Thyroid gland (tissue), 4 donors: ENCODE results near the gene VWA1. TPM values are rescaled to one million over a fixed set of nuclear protein-coding genes. Genes with fewer than 3 reads are reported as not detected.
"Not testable (repeated sequence)": the region's sequence is repeated elsewhere in the genome, so short reads cannot be mapped to it uniquely, and the experiment has no call there.

ENCODE experiments used
- DNase-seq, 2 donors: peaks; one replicate each; pipeline ENCODE4 v3.0.0-alpha.2; 2019
- H3K27ac ChIP-seq, 3 donors: fragments of 200-600 bp; sonication (generic); 1 replicate in 2 of 3; 2 replicates in 1 of 3; pipeline ENCODE4 v1.5.1; 2016 to 2019; ENCODE audit warnings: mild to moderate bottlenecking in 1 of 3, moderate library complexity in 1 of 3
- H3K27me3 ChIP-seq: fragments of 200-600 bp; sonication (generic); one replicate; pipeline ENCODE4 v1.5.1; 2019
- H3K36me3 ChIP-seq, 2 donors: fragments of 200-600 bp; sonication (generic); one replicate each; pipeline ENCODE4 v1.5.1; 2016 to 2019
- H3K4me1 ChIP-seq, 2 donors: fragments of 200-600 bp; sonication (generic); one replicate each; pipeline ENCODE4 v1.5.1; 2017 to 2019
- H3K4me3 ChIP-seq, 3 donors: fragments of 200-600 bp; sonication (generic); replicated peaks in 1 of 3; 1 replicate in 2 of 3; 2 replicates in 1 of 3; pipeline ENCODE4 v1.5.1; 2016; ENCODE audit warnings: mild to moderate bottlenecking in 1 of 3
- H3K9me3 ChIP-seq: fragments of 200-600 bp; sonication (generic); one replicate; pipeline ENCODE4 v1.5.1; 2017
- POLR2A ChIP-seq, 2 donors: fragments of 450-650 bp; IDR thresholded peaks; one replicate each; pipeline ENCODE4 v1.6.1; 2017; ENCODE audit warnings: antibody characterized with exemption in 2 of 2, mild to moderate bottlenecking in 2 of 2, moderate library complexity in 1 of 2
- WGBS, 2 donors: methylation state at CpG; one replicate each; pipeline ENCODE4 v1.1.5; 2017; 5-methylcytosine and 5-hydroxymethylcytosine counted together
- intact Hi-C: fragments of 100-400 bp; cut with DNase I; formaldehyde crosslinking; loops from one replicate; pipeline ENCODE4 v1.15.1; 2023
- total RNA-seq, 4 donors: library from RNA; depleted of rRNA; stranded (reverse); fragments of >200 nt; gene quantifications; one replicate each; pipeline ENCODE4 v1.2.3, GENCODE V29; 2016
- TF ChIP-seq, protein P1 (sequence below), 6 experiments: fragments of 200-600 bp in 3 of 6; fragments of 450-650 bp in 3 of 6; sonication (generic) in 3 of 6; IDR thresholded peaks; one replicate each; pipeline ENCODE4 v1.5.1; 2016 to 2019; ENCODE audit warnings: antibody characterized with exemption in 6 of 6, mild to moderate bottlenecking in 2 of 6, inconsistent platforms in 1 of 6, moderate library complexity in 1 of 6

VWA1 gene
- total RNA-seq, 4 donors from 2014 or later: 11.4 to 52.0 (median 30.3) TPM

DNA sequence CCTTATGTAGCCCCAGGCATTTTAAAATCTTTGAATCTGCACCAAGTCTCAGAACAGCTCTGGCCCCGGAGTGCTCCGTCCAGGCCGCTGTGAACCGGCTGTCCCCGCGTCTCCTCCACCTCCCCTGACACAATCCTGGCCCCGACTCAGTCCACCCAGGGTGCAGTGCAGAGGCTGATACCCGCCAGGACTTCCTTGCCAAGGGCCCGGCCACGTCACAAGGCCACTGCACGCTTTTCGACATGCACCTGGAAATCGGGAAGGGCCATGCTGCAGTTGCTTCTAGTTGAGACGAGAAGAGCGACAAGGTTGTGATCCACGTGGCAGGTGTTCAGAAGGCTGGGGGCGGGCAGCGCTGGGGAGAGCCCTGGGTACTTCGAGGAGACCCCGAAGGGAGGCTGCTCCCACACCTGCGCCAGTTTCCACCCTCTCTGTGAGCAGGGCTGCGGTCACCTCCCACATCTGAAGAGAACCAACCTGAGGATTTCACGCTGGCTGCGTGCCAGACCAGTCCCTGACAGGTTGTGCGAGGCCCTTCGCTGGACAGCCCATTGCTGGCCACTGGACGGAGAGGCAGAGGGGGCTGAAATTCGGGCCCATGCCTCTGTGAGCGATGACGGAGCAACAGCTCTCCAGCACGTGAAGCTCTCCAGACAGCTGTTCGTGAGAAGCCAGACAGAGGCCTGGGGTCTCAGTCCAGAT lies 6.7 kb downstream of the VWA1 start:
- H3K4me1 ChIP-seq: peaks cover 0 to 8% of the 10 kb centered on the region in 2 donors
- no peaks in the 10 kb centered on the region for H3K9me3 ChIP-seq
- H3K4me3 ChIP-seq: no peak overlapping the region
- H3K27ac ChIP-seq: no peak overlapping the region
- WGBS, 2 donors: 82 to 85% methylated on average over 25 to 31 of the region's 32 CpGs
- H3K27me3 ChIP-seq: no peaks in the 10 kb centered on the region
- no peaks in the 10 kb centered on the region for H3K36me3 ChIP-seq
- intact Hi-C loops: loop anchor here (5.0 kb wide), 1 partner anchor 35 kb away; the partner anchor contains the start of gene MRPL20
- TF ChIP-seq POLR2A (IDR thresholded peaks at IDR 0.05): no peak
- TF ChIP-seq, protein P1, sequence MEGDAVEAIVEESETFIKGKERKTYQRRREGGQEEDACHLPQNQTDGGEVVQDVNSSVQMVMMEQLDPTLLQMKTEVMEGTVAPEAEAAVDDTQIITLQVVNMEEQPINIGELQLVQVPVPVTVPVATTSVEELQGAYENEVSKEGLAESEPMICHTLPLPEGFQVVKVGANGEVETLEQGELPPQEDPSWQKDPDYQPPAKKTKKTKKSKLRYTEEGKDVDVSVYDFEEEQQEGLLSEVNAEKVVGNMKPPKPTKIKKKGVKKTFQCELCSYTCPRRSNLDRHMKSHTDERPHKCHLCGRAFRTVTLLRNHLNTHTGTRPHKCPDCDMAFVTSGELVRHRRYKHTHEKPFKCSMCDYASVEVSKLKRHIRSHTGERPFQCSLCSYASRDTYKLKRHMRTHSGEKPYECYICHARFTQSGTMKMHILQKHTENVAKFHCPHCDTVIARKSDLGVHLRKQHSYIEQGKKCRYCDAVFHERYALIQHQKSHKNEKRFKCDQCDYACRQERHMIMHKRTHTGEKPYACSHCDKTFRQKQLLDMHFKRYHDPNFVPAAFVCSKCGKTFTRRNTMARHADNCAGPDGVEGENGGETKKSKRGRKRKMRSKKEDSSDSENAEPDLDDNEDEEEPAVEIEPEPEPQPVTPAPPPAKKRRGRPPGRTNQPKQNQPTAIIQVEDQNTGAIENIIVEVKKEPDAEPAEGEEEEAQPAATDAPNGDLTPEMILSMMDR (IDR thresholded peaks at IDR 0.05): no peak
- no peak for DNase-seq

DNA sequence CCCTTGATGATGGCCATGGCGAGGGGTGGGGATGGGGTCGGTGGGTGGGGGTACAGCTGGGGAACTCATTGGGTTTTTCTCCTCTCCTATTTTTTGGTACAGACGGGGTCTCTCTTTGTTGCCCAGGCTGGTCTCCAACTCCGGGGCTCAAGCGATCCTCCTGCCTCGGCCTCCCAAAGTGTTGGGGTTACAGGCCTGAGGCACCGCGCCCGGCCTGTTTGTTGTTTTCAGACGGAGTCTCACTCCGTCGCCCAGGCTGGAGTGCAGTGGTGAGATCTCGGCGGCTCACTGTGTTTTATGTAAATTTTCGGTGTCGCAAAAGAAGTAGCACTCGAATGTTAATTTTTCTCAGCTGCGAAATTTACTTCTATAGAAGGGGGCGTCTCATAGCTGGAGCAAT lies 11.1 kb downstream of the VWA1 start:
- H3K9me3 ChIP-seq, H3K27me3 ChIP-seq, H3K4me3 ChIP-seq, intact Hi-C loops, H3K36me3 ChIP-seq, H3K4me1 ChIP-seq, DNase-seq, H3K27ac ChIP-seq: not testable (repeated sequence)
- WGBS, 2 donors: 92 to 95% methylated on average over 19 of the region's 19 CpGs

DNA sequence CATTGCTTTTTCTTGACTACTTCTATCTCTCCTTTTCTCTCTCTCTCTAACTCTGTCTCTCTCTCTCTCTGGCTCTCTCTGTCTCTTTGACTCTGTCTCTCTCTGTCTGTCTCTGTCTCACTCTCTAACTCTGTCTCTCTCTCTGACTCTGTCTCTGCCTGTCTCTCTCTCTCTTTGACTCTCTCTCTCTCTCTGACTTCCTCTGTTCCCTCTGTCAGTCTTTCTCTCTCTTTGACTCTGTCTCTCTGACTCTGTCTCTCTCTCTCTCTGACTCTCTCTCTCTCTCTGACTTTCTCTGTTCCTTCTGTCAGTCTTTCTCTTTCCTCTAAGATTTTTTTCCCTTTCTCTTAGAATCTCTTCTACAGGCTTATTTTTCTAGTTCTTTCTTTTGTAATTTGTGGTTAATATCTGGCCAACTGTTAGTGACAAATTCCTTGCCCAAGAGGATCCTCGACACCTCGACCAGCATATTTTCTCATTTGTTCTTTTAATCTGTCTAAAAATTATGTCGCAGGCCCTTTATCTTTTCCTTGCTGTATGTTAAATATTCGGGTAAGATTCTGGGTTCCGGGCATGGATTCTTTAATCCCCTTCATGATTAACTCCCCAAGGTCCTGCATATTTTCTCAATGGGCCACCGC lies 13.7 kb downstream of the VWA1 start, which contains the start of gene ATAD3C:
TSS of gene ATAD3C (plus strand) at position 591 of the 641 bp plus-strand sequence. CDS start 995 bp downstream, outside the sequence.
- intact Hi-C loops: no loop called here

DNA sequence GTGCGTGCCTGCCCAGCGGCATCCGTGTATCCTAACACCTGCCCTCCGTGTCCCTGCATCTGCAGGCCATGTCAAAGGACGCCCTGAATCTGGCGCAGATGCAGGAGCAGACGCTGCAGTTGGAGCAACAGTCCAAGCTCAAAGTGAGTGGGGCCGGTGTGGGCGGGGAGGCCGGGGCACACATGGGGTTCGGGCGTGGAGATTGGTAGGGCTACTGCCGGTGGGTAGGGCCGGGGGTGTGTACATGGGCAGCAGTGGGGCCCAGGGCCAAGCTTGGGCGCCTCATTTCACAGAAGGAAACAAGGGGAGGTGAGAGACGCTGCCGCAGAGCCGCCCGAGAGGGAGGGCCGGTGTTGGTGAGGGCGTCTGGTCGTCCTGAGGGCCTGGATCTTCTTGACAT lies 15.1 kb downstream of the VWA1 start:
- DNase-seq, H3K27ac ChIP-seq, H3K9me3 ChIP-seq, H3K27me3 ChIP-seq, H3K36me3 ChIP-seq, H3K4me3 ChIP-seq, H3K4me1 ChIP-seq, intact Hi-C loops: not testable (repeated sequence)
- WGBS, 2 donors: 84 to 86% methylated on average over 19 to 22 of the region's 22 CpGs

More for the DNA sequence above, 13.7 kb downstream of the VWA1 start, which contains the start of gene ATAD3C:
- Histone ChIP-seq H3K27ac (no peak within 1 kb of the TSS), H3K36me3 (no peaks in the 10 kb centered on the region), H3K27me3 (no peaks in the 10 kb centered on the region), H3K9me3 (no peaks in the 10 kb centered on the region), H3K4me3 (no peak within 1 kb of the TSS), H3K4me1 (no peaks in the 10 kb centered on the region)
- 84 to 89% methylated on average over 6 of the region's 6 CpGs for WGBS, 2 donors
- no peak for DNase-seq
- no peak for TF ChIP-seq POLR2A (IDR thresholded peaks at IDR 0.05)
- TF ChIP-seq, protein P1 (IDR thresholded peaks at IDR 0.05): no peak

DNA sequence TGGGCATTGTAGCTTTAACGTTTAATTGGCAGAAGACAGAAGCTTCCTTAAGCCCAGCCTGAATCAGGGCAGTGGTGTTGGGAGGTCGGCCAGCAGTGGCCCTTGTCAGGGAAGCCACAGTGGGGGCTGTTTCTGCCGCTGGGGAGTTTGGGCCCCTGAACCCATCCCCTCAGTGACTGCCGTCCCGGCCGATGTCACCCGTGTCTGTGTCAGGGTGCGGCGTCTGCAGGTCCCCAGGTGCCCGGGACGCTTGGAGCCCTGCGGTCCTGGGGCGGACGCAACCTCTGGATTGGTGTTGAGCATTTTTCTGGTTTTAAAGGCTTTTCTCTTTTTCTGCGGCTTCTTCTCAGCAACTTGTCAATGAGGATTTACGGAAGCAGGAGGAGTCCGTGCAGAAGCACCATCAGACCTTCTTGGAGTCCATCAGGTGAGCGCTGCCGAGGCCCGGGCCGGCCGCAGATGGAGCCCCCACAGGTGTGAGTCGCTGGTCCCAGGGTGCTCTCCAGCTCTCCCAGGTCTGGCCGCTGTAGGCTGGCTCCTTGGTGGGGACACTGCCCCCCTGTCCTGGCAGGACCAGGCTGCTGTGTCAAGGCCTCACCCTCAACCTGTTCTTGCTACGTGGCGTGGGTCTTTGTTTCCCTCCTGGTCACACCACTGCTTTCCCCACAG lies 16.3 kb downstream of the VWA1 start:
- DNase-seq: no peak
- intact Hi-C loops: no loop called here
- Histone ChIP-seq H3K9me3 (no peaks in the 10 kb centered on the region), H3K36me3 (no peaks in the 10 kb centered on the region), H3K4me3 (no peak overlapping the region), H3K27ac (no peak overlapping the region), H3K27me3 (no peaks in the 10 kb centered on the region), H3K4me1 (no peaks in the 10 kb centered on the region)
- WGBS, 2 donors: 92 to 93% methylated on average over 20 of the region's 26 CpGs
- TF ChIP-seq, protein P1 (IDR thresholded peaks at IDR 0.05): no peak
- TF ChIP-seq POLR2A (IDR thresholded peaks at IDR 0.05): no peak

DNA sequence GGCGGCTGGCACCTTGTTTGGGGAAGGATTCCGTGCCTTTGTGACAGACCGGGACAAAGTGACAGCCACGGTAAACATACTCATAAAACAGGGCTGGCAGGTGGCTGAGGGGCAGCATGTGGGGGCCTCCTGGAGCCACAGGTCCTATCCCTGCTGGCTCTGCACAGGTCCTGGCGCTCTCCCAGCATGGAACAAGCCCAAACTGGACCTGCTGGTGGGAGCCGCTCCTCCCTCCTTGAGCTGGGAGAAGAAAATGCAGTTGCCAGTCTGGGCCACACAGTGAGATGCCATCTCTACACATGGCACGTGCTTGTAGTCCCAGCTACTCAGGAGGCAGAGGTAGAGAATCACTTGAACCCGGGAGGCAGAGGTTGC lies 16.9 kb downstream of the VWA1 start:
- DNase-seq, H3K4me3 ChIP-seq, H3K27me3 ChIP-seq, H3K36me3 ChIP-seq, H3K9me3 ChIP-seq, H3K4me1 ChIP-seq, H3K27ac ChIP-seq, intact Hi-C loops: not testable (repeated sequence)
- 74 to 82% methylated on average over 8 of the region's 8 CpGs for WGBS, 2 donors
